DMS114 treated with DMSO at 0.1 percent for 48 hours (cell line): ENCODE measurements around the gene RNU2-63P.
"Not testable (repeated sequence)": the region's sequence is repeated elsewhere in the genome, so short reads cannot be mapped to it uniquely, and the experiment has no call there.

Experiments
- DNase-seq: peaks from one replicate; lab custom pipeline; 2025; ENCODE audit not compliant: unreplicated experiment; lab: John Stamatoyannopoulos, UW

Gene RNU2-63P

DNA sequence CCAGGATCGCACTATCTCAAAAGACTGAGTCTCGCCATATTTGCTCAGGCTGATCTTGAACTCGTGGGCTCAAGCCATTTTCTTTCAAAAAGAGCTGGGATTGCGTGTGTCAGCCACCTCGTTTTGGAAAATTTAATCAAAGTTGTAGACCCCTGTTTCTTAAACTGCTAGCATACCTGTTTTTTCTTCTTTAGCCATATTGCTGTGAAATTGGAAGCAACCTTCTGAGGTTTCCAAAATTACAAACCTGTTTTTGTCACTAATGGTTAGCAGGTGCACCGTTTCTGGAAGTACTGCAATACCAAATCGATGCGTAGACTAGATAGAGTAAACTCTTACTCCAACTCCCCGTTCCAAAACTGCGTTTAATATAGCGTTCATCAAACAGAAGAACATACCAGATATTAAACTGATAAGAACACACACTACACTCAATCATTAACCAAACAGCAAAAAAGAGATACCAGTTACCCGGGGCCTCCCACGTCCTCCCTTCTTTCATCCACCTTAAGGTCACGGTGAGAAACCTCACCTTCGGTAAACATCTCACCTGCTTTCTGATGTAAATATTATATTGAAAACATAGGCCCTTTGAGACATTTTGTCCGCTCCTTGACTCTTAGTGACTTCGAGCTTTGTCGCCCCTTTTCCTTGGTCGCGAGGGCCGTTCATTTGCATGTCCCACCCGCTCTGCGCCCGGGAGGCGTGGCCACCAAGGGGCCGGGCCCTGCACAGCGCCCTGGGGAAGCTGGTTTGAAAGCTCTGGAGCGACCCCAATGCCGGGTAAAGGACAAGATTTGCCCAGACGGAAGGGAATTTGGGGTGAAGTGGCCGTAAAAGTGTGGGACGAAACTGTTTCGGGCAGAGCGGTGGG, at the start of gene RNU2-63P:
TSS of gene RNU2-63P (minus strand) at position 462 of the 874 bp plus-strand sequence.
- DNase-seq: peak; percentile 94

DNA sequence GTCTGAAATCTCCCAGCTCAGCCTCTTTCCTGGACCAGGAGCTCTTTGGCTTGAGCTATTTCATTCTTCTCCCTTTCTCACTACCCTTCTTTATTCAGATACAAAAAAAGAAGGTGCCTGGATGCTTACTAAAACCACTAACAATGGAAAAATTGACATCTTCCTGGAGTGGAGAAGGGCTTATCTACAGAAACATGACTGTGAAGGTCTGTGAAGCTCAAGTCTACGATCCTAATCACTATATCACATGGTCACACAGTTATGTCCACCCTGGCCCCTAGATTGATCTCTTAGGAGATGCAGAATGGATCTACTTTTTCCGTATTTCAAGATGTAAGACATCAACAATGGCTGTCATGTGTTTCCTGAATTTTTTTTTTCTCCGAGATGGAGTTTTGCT, 44.9 kb upstream of the RNU2-63P start:
- DNase-seq: no peak

DNA sequence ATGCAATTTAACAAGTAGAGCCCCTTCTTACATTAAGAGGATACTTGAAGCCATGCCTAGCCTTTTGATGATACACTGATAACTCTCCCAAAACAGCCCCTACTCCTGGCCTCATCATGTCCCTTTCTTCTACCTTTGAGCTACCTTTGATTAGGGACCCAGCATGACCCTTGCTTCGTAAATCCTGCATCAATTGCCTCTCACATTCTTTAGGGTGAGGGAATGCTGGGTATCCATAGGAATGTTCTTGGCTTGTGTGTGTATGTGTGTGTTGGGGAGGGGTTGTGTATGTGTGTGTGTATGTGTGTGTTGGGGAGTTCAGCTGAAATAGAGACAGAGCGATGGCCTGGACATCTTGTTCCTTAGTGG, 44.5 kb upstream of the RNU2-63P start:
- DNase-seq: no peak

DNA sequence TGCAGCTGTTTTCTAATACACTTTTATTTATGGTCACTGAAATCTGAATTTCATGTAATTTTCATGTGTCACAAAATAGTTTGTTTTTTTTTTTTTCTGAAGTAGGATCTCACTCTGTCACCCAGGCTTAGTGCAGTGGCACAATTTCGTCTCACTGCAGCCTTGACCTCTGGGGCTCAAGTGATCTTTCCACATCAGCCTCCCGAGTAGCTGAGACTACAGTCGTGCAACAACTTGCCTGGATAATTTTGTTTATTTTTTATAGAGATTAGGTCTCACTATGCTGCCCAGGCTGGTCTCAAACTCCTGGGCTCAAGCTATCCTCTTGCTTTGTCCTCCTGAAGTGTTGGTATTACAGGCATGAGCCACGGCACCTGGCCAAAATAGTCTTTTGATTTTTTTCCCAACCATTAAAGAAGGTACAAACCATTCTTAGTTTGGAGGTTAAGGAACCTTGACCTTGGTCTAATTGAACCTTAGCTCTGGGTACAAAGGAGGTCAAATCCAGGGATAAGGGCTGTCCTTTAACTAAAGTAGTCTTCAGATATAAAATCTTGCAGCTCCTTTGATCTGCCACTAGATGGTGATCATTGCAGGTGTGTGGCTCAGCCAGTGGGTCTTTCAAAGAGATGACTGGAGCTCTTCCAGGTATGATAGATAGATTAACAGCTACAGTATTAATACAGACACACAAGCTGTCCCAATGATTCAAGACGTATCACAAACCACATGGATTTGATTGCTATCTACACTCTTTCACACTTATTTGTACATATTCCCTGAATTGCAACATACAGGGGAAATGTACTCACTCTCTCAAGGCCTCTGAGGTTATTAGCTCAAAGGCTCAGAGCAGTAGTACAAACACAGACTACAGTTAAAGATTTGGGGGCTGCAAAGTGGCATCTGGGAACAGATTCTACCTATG, 43.9 kb upstream of the RNU2-63P start:
- peak; percentile 54 for DNase-seq

DNA sequence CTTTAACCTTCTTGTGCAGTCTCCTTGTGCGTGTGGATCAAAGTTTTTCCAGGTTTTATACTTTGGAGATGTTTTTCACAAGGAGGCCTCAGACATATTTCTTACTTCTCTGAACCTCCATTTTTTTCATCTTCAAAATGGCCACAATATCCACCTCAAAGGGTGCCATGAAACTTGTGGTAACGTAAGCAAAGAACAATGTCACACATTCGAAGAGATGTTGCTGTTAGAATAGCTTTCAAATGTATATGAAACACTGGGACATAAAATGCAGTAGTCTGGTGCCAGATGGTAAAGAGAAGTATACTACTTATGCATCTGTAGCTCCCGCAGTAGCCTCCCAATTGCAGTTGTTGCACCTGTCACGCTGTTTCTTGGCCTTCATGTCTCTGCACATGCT, 41.8 kb upstream of the RNU2-63P start:
- no peak for DNase-seq

DNA sequence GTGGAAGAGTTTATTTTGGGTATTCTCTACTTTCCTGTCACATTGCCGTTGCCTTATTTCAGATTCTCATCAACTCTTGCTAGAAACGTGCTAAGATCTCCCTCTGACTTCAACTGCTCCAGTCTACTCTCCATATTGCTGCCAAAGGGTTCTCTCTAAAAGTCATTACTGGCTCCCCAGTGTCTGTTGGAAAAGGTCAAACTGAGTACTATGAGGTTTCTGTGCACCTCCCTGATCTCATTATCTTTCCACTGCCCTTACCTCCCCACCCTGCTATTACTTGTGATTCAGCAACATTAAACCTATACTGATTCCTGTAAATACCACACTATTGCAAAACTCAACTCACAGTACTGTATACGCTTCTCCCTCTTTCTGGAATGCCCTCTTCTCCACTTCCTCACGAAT, 41.1 kb upstream of the RNU2-63P start:
- DNase-seq: no peak

DNA sequence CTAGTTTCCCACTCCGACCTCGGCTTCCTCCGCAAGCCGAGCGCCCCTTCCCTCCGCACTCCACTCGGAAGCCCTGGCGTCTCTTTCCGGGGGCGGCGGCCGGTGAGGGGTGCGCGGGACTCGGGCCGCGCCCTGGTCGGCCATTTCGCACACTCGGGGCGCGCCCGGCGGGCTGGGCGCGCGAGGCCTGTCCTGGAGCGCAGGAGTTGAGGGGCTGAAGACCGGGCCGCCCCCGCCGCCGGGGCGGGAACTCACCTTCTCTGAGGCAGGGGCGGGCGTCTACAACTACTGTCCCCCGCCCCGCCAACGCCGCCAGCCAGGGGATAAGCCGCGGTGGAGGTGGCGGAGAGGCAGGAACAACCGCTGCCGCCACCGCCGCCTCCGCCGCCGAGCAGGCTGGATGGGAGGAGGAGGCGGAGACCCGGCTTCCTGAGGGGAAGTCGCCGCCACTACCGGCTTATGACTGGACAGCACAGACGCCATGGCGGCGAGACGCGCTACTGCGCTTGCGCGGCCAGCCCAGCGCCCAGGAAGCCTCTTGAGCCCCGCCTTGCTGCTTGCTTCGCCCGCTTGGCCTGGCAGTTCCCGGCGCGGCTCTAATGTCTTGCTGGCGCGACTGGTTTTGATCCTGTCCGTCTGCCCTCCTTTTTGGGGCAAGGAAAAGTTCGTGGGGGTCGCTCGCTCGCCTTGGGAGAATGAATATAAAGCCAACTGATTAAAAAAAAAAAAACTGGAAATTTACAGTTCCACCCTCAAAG, 39.2 kb upstream of the RNU2-63P start, which contains the start of gene KRCC1:
TSS of gene KRCC1 (minus strand) at position 413 of the 758 bp plus-strand sequence. CDS start 27,220 bp downstream, outside the sequence.
- peak; percentile 88 for DNase-seq

DNA sequence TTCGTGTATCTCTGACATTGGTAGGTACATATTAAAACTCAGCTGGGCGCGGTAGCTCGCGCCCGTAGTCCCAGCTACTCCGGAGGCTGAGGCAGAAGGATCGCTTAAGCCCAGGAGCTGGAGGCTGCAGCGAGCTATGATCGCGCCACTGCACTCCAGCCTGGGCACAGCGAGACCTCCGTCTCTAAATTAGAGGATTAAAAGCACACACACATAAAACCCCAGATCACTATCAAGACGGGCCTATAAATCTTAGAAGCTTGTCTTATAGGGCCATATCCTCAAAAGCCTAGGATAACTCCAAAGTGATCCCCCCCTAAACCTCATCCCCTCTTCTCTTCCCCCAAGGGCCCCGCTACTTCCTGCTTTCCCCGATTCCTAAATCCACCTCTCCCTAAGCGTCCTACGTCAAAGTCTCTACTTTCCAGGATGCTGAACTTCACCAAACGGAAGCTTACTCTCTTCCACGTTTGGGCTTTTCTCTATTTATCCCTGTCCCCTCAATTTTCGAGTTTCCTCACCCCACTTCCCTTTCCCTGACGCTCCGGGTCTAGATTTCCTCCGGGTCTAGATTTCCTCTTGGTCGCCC, 38.5 kb upstream of the RNU2-63P start:
- DNase-seq: no peak

DNA sequence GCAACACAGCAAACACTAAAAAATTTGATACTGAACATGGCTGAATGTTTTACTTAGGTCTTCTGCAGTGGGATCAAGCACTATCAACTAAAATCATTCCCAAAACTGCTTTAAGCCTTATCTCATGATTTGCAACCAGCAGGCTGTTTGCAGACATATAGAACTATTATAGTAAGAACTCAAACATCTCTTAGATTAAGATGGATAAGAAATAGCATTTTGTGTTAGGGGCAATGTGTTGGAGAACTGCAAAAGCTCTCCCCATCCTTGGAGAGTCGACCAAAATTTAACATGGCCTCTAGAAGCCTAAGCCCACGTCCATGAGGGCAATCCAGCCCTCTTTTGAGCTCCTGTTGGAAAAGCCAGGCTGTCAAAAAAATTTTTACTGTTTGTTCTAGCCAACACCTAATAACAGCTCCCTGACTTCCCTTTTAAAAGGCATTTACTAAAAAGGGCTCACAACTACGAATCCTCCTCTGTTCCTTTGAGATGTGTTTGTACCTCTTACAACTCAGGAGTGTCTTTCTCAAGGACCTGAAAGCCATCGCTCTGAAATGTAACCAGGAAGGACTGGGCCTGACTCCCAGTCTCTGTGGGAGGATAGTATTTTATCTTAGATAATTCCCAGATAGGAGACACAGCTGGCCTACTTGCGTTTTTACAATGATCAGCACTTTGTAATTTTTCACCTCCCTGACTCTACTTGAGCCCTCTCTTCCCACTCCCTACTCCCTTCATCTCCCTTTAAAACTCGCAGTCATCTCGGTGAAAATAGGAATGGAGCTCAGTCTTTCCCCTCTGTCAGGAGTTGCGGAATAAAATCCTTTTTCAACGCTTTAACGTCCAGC, 37.8 kb upstream of the RNU2-63P start:
- no peak for DNase-seq

DNA sequence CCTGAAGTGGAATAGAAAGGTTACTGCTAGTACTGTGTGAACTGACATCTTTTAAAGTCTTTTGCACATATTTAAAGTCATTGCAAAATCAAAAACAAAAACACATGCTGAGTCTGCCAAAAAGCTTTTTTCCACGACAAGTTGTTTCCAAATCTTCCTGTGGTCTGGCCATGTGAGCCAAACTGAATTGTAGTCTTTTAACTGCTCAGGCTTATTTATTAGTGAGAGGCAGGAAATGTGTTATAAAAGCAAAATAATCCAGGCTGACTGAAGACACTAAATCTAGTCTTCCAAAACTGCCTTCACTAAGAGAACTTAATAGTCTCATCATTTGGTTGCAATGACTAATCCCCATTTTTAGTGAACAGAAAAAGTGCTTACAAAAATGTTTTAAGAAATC, 36.9 kb upstream of the RNU2-63P start:
- DNase-seq: no peak

DNA sequence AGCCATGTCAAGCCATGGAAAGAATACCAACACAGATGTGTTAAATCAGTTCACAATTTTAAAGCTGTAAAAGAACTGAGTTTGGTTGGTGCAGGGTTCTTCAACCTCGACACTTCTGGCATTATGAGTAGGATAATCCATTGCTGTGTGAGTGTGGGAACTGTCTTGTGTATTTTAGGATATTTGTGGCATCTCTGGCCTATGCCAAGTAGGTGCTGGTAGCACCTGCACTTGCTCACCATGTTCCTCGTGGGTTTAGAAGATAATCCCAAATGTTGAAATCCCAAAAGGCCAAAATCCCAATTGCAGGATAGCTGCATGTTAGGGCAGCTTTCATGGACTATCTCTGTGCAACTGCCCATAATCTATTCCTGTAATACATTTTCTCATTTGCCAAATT, 35.4 kb upstream of the RNU2-63P start:
- DNase-seq: no peak

DNA sequence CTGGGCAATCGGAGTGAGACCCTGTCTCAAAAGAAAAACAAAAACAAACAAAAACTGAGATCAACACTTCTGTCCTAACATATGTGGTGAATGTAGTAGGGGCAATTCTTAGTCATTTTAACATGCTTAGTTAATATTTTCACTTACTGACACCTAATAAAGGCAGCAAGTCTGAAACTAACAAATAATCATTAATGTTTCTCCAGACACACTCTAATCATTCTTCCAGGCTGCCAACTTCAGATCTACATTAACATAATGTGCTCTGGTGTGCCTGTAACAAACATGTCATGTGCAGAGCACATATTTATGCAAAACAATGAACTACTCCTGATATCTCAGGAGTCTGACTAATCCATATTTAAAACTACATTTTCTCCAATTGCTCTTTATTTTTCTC, 33.3 kb upstream of the RNU2-63P start:
- DNase-seq: no peak

DNA sequence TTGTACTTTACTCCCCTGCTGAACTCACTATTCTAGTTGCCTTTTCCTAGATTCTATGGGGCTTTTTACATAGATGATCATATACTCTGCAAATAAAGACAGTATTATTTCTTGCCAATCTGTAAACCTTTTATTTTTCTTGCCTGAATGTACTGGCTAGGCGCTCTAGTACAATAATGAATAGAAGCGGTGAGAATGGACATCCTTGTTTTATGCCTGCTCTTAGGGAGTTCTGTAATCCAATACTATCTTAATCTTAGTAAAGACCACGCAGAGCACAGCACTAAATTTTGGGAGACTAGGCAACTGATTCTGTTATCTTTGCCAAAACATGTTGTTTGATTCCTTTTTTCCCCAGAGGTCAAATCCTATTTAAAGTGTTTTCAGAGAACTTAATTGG, 32.2 kb upstream of the RNU2-63P start:
- no peak for DNase-seq

DNA sequence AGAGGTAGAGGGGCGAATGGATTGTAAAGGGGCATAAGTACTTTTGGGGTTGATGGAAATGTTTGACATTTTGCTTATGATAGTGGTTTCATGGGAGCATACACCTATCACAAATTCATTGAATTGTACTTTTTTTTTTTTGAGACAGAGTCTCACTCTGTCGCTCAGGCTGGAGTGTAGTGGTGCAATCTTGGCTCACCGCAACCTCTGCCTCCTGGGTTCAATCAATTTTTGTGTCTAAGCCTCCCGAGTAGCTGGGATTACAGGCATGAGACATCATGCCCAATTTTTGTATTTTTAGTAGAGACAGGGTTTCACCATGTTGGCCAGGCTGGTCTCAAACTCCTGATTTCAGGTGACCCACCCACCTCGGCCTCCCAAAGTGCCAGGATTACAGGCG, 29.2 kb upstream of the RNU2-63P start:
- DNase-seq: not testable (repeated sequence)

DNA sequence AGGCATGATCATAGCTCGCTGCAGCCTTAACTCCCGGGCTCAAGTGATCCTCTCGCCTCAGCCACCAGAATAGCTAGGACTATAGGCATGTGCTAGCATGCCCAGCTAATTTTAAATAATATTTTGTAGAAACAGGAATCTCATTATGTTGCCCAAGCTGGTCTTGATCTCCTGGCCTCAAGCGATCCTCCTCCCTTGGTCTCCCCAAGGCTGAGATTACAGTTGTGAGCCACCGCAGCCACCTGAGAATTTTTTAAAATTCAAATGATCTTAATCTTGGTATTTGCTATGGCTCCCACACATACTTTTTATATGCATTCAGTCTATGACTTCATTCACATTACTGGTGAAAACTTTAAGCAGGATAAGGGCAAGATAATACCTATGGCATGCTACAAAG, 26.1 kb upstream of the RNU2-63P start:
- DNase-seq: no peak

DNA sequence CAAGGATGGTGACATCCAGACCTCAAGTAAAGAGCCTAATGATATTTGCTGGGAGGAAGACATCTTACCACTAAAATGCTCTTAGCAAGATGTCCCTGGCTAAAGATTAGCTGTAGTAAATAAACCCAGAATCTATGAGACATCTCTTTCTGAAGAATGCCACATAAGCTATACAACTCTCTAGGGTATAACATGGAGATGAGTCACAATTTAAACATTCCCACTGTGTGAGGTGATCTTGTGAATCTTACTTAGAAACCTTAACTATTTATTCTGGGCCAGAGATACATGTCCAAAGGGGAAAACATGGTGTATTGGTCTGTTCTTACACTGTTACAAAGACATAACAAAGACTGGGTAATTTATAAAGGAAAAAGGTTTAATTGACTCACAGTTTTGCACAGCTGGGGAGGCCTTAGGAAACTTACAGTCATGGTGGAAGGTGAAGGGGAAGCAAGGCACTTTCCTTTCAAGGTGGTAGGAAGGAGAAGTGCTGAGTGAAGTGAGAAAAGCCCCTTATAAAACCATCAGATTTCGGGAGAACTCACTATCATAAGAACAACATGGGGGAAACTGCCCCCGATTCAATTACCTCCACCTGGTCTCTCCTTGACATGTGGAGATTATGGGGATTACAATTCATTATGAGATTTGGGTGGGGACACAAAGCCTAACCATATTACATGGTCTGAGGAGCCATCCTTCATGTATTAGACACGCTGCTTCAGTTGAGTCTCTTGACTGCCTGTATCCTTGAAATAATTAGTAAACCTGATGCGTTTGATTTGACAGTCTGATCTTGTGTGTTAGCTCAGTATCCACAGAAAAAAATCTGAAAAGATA, 22.1 kb upstream of the RNU2-63P start:
- DNase-seq: no peak

DNA sequence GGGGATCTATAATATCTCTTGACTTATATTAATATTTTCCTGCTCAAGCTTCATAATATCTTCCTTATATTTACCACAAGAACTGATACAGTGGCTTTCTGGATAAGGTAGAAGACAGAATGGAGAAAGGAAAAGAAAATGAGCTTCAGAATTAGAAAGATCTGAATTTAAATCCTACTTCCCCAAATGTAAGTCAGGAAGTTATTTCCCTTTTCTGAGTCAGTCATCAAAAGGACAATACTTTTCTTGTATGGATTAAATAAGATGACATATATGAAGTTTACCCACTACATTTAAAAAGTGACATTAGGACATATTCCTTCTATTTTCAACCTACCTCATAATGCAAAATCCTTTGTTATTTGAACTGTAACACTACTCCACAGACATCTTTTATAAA, 20.3 kb upstream of the RNU2-63P start:
- DNase-seq: no peak

DNA sequence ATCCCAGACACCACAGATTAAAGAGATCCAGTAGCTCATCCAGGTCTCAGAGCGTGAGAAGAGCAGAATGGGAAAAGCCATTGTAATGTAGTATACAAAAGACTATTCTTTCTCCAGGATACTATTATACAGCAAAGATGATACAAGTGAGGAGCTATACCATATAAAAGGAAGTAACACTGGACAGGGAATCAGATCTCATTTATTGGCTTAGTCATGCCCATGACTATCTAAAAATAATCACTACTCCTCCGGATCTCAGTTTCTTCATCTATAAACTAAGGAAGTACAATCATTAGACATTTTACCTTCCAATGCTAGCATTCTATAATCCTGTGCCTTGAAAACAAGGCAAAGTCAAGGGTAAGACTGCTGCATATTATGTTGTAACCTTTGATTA, 19.8 kb upstream of the RNU2-63P start:
- DNase-seq: no peak
